Measurements from ENCODE around the gene MRPS16. TPM values are rescaled to one million over a fixed set of nuclear protein-coding genes. Genes with fewer than 3 reads are reported as not detected.

Gene MRPS16
- total RNA-seq, 1 donor from 2014 or later = 67.0 TPM

DNA sequence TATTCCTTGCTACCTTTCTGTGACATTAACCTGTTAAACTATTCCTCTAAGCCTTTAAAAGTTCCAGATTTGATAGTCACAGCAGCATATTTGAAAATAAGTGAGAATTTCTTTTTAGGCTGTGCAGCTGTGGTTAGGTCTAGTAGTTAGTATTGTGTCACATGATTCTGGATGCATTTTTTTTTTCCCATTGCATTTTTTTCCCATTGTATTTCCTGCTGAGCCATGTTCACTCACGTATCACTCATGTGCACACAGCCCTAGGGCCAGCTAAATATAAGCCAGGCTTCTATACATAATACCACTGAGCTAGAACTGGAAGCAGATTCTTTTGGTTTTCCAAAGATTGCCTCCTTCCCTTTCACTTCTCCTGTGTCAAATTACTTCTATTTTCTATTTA is 42.7 kb downstream of the MRPS16 start:
- H3K4me3 ChIP-seq (ENCODE audit: insufficient read depth, low read depth, low read length) = no peak overlapping the region
- no peaks in the 10 kb centered on the region for H3K4me1 ChIP-seq (ENCODE audit: insufficient read depth, low read length)
- H3K36me3 ChIP-seq (ENCODE audit: insufficient read depth, low read length) = no peaks in the 10 kb centered on the region
- no peak overlapping the region for H3K4me2 ChIP-seq (ENCODE audit: low read length)
- DNase-seq (ENCODE audit: low read depth) (peak; percentile 8), FAIRE-seq (no peak)
- H3K9ac ChIP-seq (ENCODE audit: low read length) = no peak overlapping the region
- H3K4me3 Mint-ChIP-seq (ENCODE audit: unreplicated experiment) = no peak overlapping the region
- TF ChIP-seq CTCF (IDR thresholded peaks at IDR 0.05; ENCODE audit: insufficient read depth, low read depth, low read length) (no peak), EZH2 (IDR thresholded peaks at IDR 0.05; ENCODE audit: insufficient read depth, low read length) (no peak)
- no peak overlapping the region for H3K27ac ChIP-seq (ENCODE audit: low read depth, low read length)
- no peaks in the 10 kb centered on the region for H3K79me2 ChIP-seq (ENCODE audit: insufficient read depth, low read length)
- H3K9me3 Mint-ChIP-seq (ENCODE audit: unreplicated experiment) = peaks cover 10% of the 10 kb centered on the region
- no peak overlapping the region for H3K27ac Mint-ChIP-seq (ENCODE audit: unreplicated experiment)
- peaks cover 12% of the 10 kb centered on the region for H3K36me3 Mint-ChIP-seq (ENCODE audit: low read depth, unreplicated experiment)
- no peaks in the 10 kb centered on the region for H4K20me1 ChIP-seq (ENCODE audit: insufficient read depth, low read length)
- no peaks in the 10 kb centered on the region for H3K27me3 Mint-ChIP-seq (ENCODE audit: low read depth, unreplicated experiment)
- H3K4me1 Mint-ChIP-seq (ENCODE audit: low read depth, unreplicated experiment) = peaks cover 3% of the 10 kb centered on the region
- H3K27me3 ChIP-seq (ENCODE audit: insufficient read depth, low read length) = no peaks in the 10 kb centered on the region
- no peak overlapping the region for H2AFZ ChIP-seq (ENCODE audit: low read depth, low read length)
- peaks cover 2% of the 10 kb centered on the region for H3K9me3 ChIP-seq (ENCODE audit: insufficient read depth, low read depth, low read length)

GRCh38 chr10:73207883-73208282 is 44.6 kb downstream of the MRPS16 start:
- H3K9ac ChIP-seq (ENCODE audit: low read length) = no peak overlapping the region
- Mint-ChIP-seq H3K4me1 (ENCODE audit: low read depth, unreplicated experiment) (peaks cover 3% of the 10 kb centered on the region), H3K4me3 (ENCODE audit: unreplicated experiment) (no peak overlapping the region), H3K36me3 (ENCODE audit: low read depth, unreplicated experiment) (peaks cover 10% of the 10 kb centered on the region), H3K9me3 (ENCODE audit: unreplicated experiment) (peaks cover 10% of the 10 kb centered on the region), H3K27ac (ENCODE audit: unreplicated experiment) (no peak overlapping the region), H3K27me3 (ENCODE audit: low read depth, unreplicated experiment) (no peaks in the 10 kb centered on the region)
- no peaks in the 10 kb centered on the region for H3K36me3 ChIP-seq (ENCODE audit: insufficient read depth, low read length)
- FAIRE-seq (no peak), DNase-seq (ENCODE audit: low read depth) (no peak)
- no peaks in the 10 kb centered on the region for H3K27me3 ChIP-seq (ENCODE audit: insufficient read depth, low read length)
- H2AFZ ChIP-seq (ENCODE audit: low read depth, low read length) = no peak overlapping the region
- peaks cover 2% of the 10 kb centered on the region for H3K9me3 ChIP-seq (ENCODE audit: insufficient read depth, low read depth, low read length)
- H3K79me2 ChIP-seq (ENCODE audit: insufficient read depth, low read length) = no peaks in the 10 kb centered on the region
- H4K20me1 ChIP-seq (ENCODE audit: insufficient read depth, low read length) = no peaks in the 10 kb centered on the region
- H3K27ac ChIP-seq (ENCODE audit: low read depth, low read length) = no peak overlapping the region
- H3K4me2 ChIP-seq (ENCODE audit: low read length) = no peak overlapping the region
- TF ChIP-seq CTCF (IDR thresholded peaks at IDR 0.05; ENCODE audit: insufficient read depth, low read depth, low read length) = no peak
- no peaks in the 10 kb centered on the region for H3K4me1 ChIP-seq (ENCODE audit: insufficient read depth, low read length)
- H3K4me3 ChIP-seq (ENCODE audit: insufficient read depth, low read depth, low read length) = no peak overlapping the region

DNA sequence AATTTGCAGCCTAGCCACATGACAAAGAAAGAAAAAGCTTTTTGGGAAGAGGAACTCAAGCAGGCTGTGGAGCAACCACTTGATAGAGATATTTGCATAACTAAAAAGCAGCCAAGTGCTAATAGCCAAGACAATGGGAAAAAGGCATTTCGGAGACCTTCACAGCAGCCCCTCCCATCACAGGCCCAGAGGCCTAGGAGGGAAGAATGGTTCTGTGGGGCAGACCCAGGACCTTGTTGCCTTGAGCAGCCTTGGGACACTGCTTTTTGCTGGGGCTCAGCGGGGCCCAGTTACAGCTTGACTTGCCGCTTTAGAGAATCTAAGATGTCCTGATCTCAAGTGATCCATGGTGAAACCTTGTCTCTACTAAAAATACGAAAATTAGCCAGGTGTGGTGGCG is 46.1 kb downstream of the MRPS16 start:
- no peaks in the 10 kb centered on the region for H3K27me3 ChIP-seq (ENCODE audit: insufficient read depth, low read length)
- no peak overlapping the region for H3K27ac ChIP-seq (ENCODE audit: low read depth, low read length)
- no peak overlapping the region for H2AFZ ChIP-seq (ENCODE audit: low read depth, low read length)
- no peak overlapping the region for H3K4me2 ChIP-seq (ENCODE audit: low read length)
- Mint-ChIP-seq H3K27ac (ENCODE audit: unreplicated experiment) (no peak overlapping the region), H3K4me3 (ENCODE audit: unreplicated experiment) (no peak overlapping the region), H3K4me1 (ENCODE audit: low read depth, unreplicated experiment) (no peaks in the 10 kb centered on the region), H3K27me3 (ENCODE audit: low read depth, unreplicated experiment) (no peaks in the 10 kb centered on the region), H3K9me3 (ENCODE audit: unreplicated experiment) (peaks cover 10% of the 10 kb centered on the region), H3K36me3 (ENCODE audit: low read depth, unreplicated experiment) (peaks cover 10% of the 10 kb centered on the region)
- H4K20me1 ChIP-seq (ENCODE audit: insufficient read depth, low read length) = no peaks in the 10 kb centered on the region
- DNase-seq (ENCODE audit: low read depth) (no peak), FAIRE-seq (no peak)
- no peaks in the 10 kb centered on the region for H3K36me3 ChIP-seq (ENCODE audit: insufficient read depth, low read length)
- no peaks in the 10 kb centered on the region for H3K79me2 ChIP-seq (ENCODE audit: insufficient read depth, low read length)
- H3K4me1 ChIP-seq (ENCODE audit: insufficient read depth, low read length) = no peaks in the 10 kb centered on the region
- H3K4me3 ChIP-seq (ENCODE audit: insufficient read depth, low read depth, low read length) = no peak overlapping the region
- TF ChIP-seq EZH2 (IDR thresholded peaks at IDR 0.05; ENCODE audit: insufficient read depth, low read length) (no peak), CTCF (IDR thresholded peaks at IDR 0.05; ENCODE audit: insufficient read depth, low read depth, low read length) (no peak)
- H3K9me3 ChIP-seq (ENCODE audit: insufficient read depth, low read depth, low read length) = peaks cover 2% of the 10 kb centered on the region
- H3K9ac ChIP-seq (ENCODE audit: low read length) = no peak overlapping the region
